Fibroblast of villous mesenchyme (primary cell): ENCODE data around the gene FOXN3. TPM values are rescaled to one million over a fixed set of nuclear protein-coding genes. Genes with fewer than 3 reads are reported as not detected.
A peak's percentile ranks its signal among the peaks of the same experiment; 100 is the strongest.
"Not testable (repeated sequence)": the region's sequence is repeated elsewhere in the genome, so short reads cannot be mapped to it uniquely, and the experiment has no call there.

Source experiments
- DNase-seq: peaks from one replicate; pipeline ENCODE4 v3.0.0-alpha.2; 2010; ENCODE audit warnings: low read depth
- H3K4me3 ChIP-seq: 2 replicates; pipeline ENCODE4 v1.5.1; 2011; ENCODE audit warnings: low read depth, mild to moderate bottlenecking, low read length
- CTCF ChIP-seq: IDR thresholded peaks from 2 replicates; pipeline ENCODE4 v1.5.1; 2012; ENCODE audit warnings: low read depth, mild to moderate bottlenecking, low read length; ENCODE audit not compliant: insufficient read depth
- total RNA-seq: library from RNA; depleted of rRNA; stranded (reverse); fragments of >200 nt; gene quantifications from 2 replicates; pipeline ENCODE4 v1.2.3, GENCODE V29; 2012

Gene FOXN3
- total RNA-seq, 1 donor: 33.2 TPM

GRCh38 chr14:89254166-89254909 is 162.7 kb downstream of the FOXN3 start:
- no peak overlapping the region for H3K4me3 ChIP-seq
- TF ChIP-seq CTCF: no peak
- no peak for DNase-seq

GRCh38 chr14:89252887-89253532 is 164.0 kb downstream of the FOXN3 start:
- H3K4me3 ChIP-seq: no peak overlapping the region
- peak; percentile 44 for DNase-seq
- peak; percentile 34 for TF ChIP-seq CTCF

GRCh38 chr14:89251061-89251460 is 166.0 kb downstream of the FOXN3 start:
- H3K4me3 ChIP-seq: no peak overlapping the region
- peak; percentile 23 for DNase-seq
- TF ChIP-seq CTCF: no peak

- DNase-seq, H3K4me3 ChIP-seq: not testable (repeated sequence)
Measured at GRCh38 chr14:89250655-89250975, 166.4 kb downstream of the FOXN3 start.

GRCh38 chr14:89249972-89250654 is 166.9 kb downstream of the FOXN3 start:
- TF ChIP-seq CTCF: no peak
- no peak for DNase-seq
- H3K4me3 ChIP-seq: no peak overlapping the region

- no peak for DNase-seq
- no peak overlapping the region for H3K4me3 ChIP-seq
- no peak for TF ChIP-seq CTCF
Measured at GRCh38 chr14:89249065-89249695, 167.9 kb downstream of the FOXN3 start.
